ENCODE data around the gene ITFG1. TPM values are rescaled to one million over a fixed set of nuclear protein-coding genes. Genes with fewer than 3 reads are reported as not detected.
"Not testable (repeated sequence)": the region's sequence is repeated elsewhere in the genome, so short reads cannot be mapped to it uniquely, and the experiment has no call there.

ITFG1 gene
- total and polyA plus RNA-seq, 2 donors from 2014 or later: 63.7 to 69.7 TPM

DNA sequence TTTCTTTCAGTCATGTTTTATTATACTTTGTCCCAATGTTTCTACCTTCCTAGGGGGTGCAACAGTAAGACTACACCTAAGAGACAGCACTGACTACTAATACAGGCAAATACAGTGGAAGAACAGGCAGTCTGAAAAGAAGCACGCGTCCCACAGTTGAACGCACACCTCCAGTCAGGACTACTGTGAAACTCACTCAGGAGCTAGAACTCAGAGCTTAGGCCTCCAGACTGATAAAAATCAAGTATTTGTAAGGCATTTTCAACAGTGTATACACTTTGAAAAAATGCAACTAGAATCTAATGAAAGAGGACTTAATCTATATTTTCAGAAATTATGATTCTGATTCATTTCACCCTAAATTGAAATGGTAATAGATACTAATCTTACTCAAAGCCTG lies 14.4 kb downstream of the ITFG1 start:
- H3K4me1 ChIP-seq (ENCODE audit: control insufficient read depth in 2 of 3, insufficient read depth in 2 of 3, low read depth in 1 of 3, low read length in 3 of 3): no peaks in the 10 kb centered on the region
- TF ChIP-seq, protein P1, sequence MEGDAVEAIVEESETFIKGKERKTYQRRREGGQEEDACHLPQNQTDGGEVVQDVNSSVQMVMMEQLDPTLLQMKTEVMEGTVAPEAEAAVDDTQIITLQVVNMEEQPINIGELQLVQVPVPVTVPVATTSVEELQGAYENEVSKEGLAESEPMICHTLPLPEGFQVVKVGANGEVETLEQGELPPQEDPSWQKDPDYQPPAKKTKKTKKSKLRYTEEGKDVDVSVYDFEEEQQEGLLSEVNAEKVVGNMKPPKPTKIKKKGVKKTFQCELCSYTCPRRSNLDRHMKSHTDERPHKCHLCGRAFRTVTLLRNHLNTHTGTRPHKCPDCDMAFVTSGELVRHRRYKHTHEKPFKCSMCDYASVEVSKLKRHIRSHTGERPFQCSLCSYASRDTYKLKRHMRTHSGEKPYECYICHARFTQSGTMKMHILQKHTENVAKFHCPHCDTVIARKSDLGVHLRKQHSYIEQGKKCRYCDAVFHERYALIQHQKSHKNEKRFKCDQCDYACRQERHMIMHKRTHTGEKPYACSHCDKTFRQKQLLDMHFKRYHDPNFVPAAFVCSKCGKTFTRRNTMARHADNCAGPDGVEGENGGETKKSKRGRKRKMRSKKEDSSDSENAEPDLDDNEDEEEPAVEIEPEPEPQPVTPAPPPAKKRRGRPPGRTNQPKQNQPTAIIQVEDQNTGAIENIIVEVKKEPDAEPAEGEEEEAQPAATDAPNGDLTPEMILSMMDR (IDR thresholded peaks at IDR 0.05; ENCODE audit: borderline replicate concordance, extremely low read depth, insufficient read depth): no peak
- no peak overlapping the region for H3K9ac ChIP-seq (ENCODE audit: low read length in 3 of 3)
- H3K36me3 ChIP-seq (ENCODE audit: control insufficient read depth in 2 of 3, insufficient read depth in 3 of 3, low read length in 3 of 3): peaks cover 0 to 13% (median under 1%) of the 10 kb centered on the region in 3 donors
- no peak for DNase-seq
- H3K27me3 ChIP-seq (ENCODE audit: control insufficient read depth, insufficient read depth, low read length): no peaks in the 10 kb centered on the region
- no peak for FAIRE-seq
- H3K27ac ChIP-seq (ENCODE audit: low read depth in 2 of 2, low read length in 2 of 2): no peak overlapping the region
- H3K4me3 ChIP-seq (ENCODE audit: low read length in 3 of 3): no peak overlapping the region
- intact Hi-C loops (cut with DNase I): no loop called here
- no peaks in the 10 kb centered on the region for H3K9me3 ChIP-seq (ENCODE audit: control insufficient read depth in 2 of 3, insufficient read depth in 1 of 3, low read length in 3 of 3)

DNA sequence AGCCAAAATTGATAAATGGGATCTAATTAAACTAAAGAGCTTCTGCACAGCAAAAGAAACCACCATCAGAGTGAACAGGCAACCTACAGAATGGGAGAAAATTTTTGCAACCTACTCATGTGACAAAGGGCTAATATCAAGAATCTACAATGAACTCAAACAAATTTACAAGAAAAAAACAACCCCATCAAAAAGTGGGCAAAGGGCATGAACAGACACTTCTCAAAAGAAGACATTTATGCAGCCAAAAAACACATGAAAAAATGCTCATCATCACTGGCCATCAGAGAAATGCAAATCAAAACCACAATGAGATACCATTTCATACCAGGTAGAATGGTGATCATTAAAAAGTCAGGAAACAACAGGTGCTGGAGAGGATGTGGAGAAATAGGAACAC lies 18.0 kb downstream of the ITFG1 start:
- H3K9ac ChIP-seq (ENCODE audit: low read length in 3 of 3); intact Hi-C loops (cut with DNase I); FAIRE-seq; DNase-seq; H3K27me3 ChIP-seq (ENCODE audit: control insufficient read depth, insufficient read depth, low read length); H3K36me3 ChIP-seq (ENCODE audit: control insufficient read depth in 2 of 3, insufficient read depth in 3 of 3, low read length in 3 of 3); H3K4me1 ChIP-seq (ENCODE audit: control insufficient read depth in 2 of 3, insufficient read depth in 2 of 3, low read depth in 1 of 3, low read length in 3 of 3); H3K4me3 ChIP-seq (ENCODE audit: low read length in 3 of 3); H3K27ac ChIP-seq (ENCODE audit: low read depth in 2 of 2, low read length in 2 of 2); H3K9me3 ChIP-seq (ENCODE audit: control insufficient read depth in 2 of 3, insufficient read depth in 1 of 3, low read length in 3 of 3): not testable (repeated sequence)

DNA sequence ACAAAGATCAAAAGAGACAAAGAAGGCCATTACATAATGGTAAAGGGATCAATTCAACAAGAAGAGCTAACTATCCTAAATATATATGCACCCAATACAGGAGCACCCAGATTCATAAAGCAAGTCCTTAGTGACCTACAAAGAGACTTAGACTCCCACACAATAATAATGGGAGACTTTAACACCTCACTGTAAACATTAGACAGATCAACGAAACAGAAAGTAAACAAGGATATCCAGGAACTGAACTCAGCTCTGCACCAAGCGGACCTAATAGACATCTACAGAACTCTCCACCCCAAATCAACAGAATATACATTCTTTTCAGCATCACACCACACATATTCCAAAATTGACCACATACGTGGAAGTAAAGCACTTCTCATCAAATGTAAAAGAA lies 20.8 kb downstream of the ITFG1 start:
- H3K27me3 ChIP-seq (ENCODE audit: control insufficient read depth, insufficient read depth, low read length); H3K4me1 ChIP-seq (ENCODE audit: control insufficient read depth in 2 of 3, insufficient read depth in 2 of 3, low read depth in 1 of 3, low read length in 3 of 3); H3K9ac ChIP-seq (ENCODE audit: low read length in 3 of 3); intact Hi-C loops (cut with DNase I); H3K36me3 ChIP-seq (ENCODE audit: control insufficient read depth in 2 of 3, insufficient read depth in 3 of 3, low read length in 3 of 3); FAIRE-seq; H3K9me3 ChIP-seq (ENCODE audit: control insufficient read depth in 2 of 3, insufficient read depth in 1 of 3, low read length in 3 of 3); DNase-seq; H3K27ac ChIP-seq (ENCODE audit: low read depth in 2 of 2, low read length in 2 of 2); H3K4me3 ChIP-seq (ENCODE audit: low read length in 3 of 3): not testable (repeated sequence)

DNA sequence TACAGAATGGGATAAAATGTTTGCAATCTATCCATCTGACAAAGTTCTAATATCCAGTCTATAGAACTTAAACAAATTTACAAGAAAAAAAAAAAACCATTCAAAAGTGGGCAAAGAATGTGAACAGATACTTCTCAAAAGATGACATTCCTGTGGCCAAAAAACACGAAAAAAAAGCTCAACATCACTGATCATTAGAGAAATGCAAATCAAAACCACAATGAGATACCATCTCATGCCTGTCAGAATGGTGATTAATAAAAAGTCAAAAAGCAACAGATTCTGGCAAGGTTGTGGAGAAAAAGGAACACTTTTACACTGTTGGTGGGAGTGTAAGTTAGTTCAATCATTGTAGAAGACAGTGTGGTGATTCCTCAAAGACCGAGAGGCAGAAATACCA lies 26.6 kb downstream of the ITFG1 start:
- FAIRE-seq; intact Hi-C loops (cut with DNase I); DNase-seq; H3K27ac ChIP-seq (ENCODE audit: low read depth in 2 of 2, low read length in 2 of 2); H3K4me1 ChIP-seq (ENCODE audit: control insufficient read depth in 2 of 3, insufficient read depth in 2 of 3, low read depth in 1 of 3, low read length in 3 of 3); H3K4me3 ChIP-seq (ENCODE audit: low read length in 3 of 3); H3K9ac ChIP-seq (ENCODE audit: low read length in 3 of 3); H3K36me3 ChIP-seq (ENCODE audit: control insufficient read depth in 2 of 3, insufficient read depth in 3 of 3, low read length in 3 of 3); H3K27me3 ChIP-seq (ENCODE audit: control insufficient read depth, insufficient read depth, low read length); H3K9me3 ChIP-seq (ENCODE audit: control insufficient read depth in 2 of 3, insufficient read depth in 1 of 3, low read length in 3 of 3): not testable (repeated sequence)

DNA sequence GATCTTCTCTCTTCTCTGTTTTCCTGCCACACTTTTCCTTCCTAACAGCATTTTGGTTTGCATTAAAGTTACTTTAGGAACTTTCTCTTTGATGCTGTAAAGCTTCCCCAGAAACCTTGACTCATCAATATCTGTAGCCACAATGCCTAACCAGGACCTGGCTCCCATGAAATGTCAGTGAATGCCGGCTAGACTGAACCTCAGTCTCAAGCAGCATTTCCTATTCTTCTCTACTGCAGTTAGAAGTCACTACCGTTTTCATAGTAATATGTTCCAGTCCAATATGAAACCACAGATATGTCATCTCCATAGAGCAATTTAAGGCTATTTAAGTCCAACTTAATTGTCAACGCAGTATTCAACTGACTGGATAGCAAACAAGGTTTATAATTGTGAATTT lies 28.9 kb downstream of the ITFG1 start:
- TF ChIP-seq, protein P1 (IDR thresholded peaks at IDR 0.05; ENCODE audit: borderline replicate concordance, extremely low read depth, insufficient read depth): no peak
- Histone ChIP-seq H3K9ac (ENCODE audit: low read length in 3 of 3) (no peak overlapping the region), H3K27me3 (ENCODE audit: control insufficient read depth, insufficient read depth, low read length) (no peaks in the 10 kb centered on the region), H3K36me3 (ENCODE audit: control insufficient read depth in 2 of 3, insufficient read depth in 3 of 3, low read length in 3 of 3) (peaks cover 0 to 4% (median 0%) of the 10 kb centered on the region in 3 donors), H3K27ac (ENCODE audit: low read depth in 2 of 2, low read length in 2 of 2) (no peak overlapping the region), H3K4me3 (ENCODE audit: low read length in 3 of 3) (no peak overlapping the region), H3K9me3 (ENCODE audit: control insufficient read depth in 2 of 3, insufficient read depth in 1 of 3, low read length in 3 of 3) (no peaks in the 10 kb centered on the region), H3K4me1 (ENCODE audit: control insufficient read depth in 2 of 3, insufficient read depth in 2 of 3, low read depth in 1 of 3, low read length in 3 of 3) (no peaks in the 10 kb centered on the region)
- FAIRE-seq (no peak), DNase-seq (no peak)
- intact Hi-C loops (cut with DNase I): no loop called here

Measured in kidney (tissue), 14 donors.